OCI-LY3 (cell line): ENCODE measurements around the gene CT47C1.

Source experiments
- H2AFZ ChIP-seq: fragments of 200-600, 300-600 bp; shearing (Covaris generic); 2 replicates; pipeline ENCODE4 v1.6.0; 2014; ENCODE audit warnings: antibody characterized with exemption, low read depth, low read length
- H3K27ac ChIP-seq: fragments of 200-600, 300-600 bp; sonication (generic); 2 replicates; pipeline ENCODE4 v1.5.1; 2014; ENCODE audit warnings: mild to moderate bottlenecking, low read length, moderate library complexity, mixed read lengths
- H3K27me3 ChIP-seq: fragments of 200-600, 300-600 bp; sonication (generic); 2 replicates; pipeline ENCODE4 v1.6.1; 2014; ENCODE audit warnings: low read depth, low read length, mixed read lengths
- H3K36me3 ChIP-seq: fragments of 200-600, 300-600 bp; sonication (generic); replicated peaks from 2 replicates; pipeline ENCODE3; 2014; ENCODE audit warnings: low read depth, low read length, mixed read lengths
- H3K4me1 ChIP-seq: fragments of 300-600, 200-600 bp; sonication (generic); 2 replicates; pipeline ENCODE4 v1.6.1; 2014; ENCODE audit warnings: low read length, mixed read lengths
- H3K4me2 ChIP-seq: fragments of 200-600, 300-600 bp; sonication (generic); 2 replicates; pipeline ENCODE4 v1.6.1; 2014; ENCODE audit warnings: low read length, mixed read lengths
- H3K4me3 ChIP-seq: fragments of 300-600, 200-600 bp; sonication (generic); 2 replicates; pipeline ENCODE4 v1.5.1; 2014; ENCODE audit warnings: antibody characterized with exemption, mild to moderate bottlenecking, low read length, moderate library complexity
- H3K79me2 ChIP-seq: fragments of 300-600, 200-600 bp; shearing (Covaris generic); 2 replicates; pipeline ENCODE4 v1.6.1; 2014; ENCODE audit warnings: mild to moderate bottlenecking, low read length, mixed read lengths
- H3K9ac ChIP-seq: fragments of 300-600, 200-600 bp; shearing (Covaris generic); 2 replicates; pipeline ENCODE4 v1.6.0; 2014; ENCODE audit warnings: mild to moderate bottlenecking, low read length, moderate library complexity
- H3K9me3 ChIP-seq: fragments of 200-600, 300-600 bp; shearing (Covaris generic); 2 replicates; pipeline ENCODE4 v1.6.1; 2014; ENCODE audit warnings: low read length, mixed read lengths; ENCODE audit not compliant: insufficient read depth
- H4K20me1 ChIP-seq: fragments of 200-600, 300-600 bp; sonication (generic); 2 replicates; pipeline ENCODE4 v1.6.1; 2016; ENCODE audit warnings: low read length, mixed read lengths; ENCODE audit not compliant: insufficient read depth
- EZH2phosphoT487 ChIP-seq: fragments of 200-600 bp; shearing (Covaris generic); IDR thresholded peaks from 2 replicates; pipeline ENCODE4 v1.6.1; 2018; ENCODE audit warnings: antibody characterized with exemption, mixed run types, low read depth
- TF ChIP-seq, protein P1 (sequence below): fragments of 200-600, 300-600 bp; sonication (generic); IDR thresholded peaks from 2 replicates; pipeline ENCODE4 v1.5.1; 2014; ENCODE audit warnings: antibody characterized with exemption, low read length, low read depth

Gene CT47C1

GRCh38 chrX:119118780-119119395 lies 46.1 kb downstream of the CT47C1 start:
- Histone ChIP-seq H3K4me1 (no peaks in the 10 kb centered on the region), H3K27me3 (peaks cover 14% of the 10 kb centered on the region), H4K20me1 (no peaks in the 10 kb centered on the region), H2AFZ (no peak overlapping the region), H3K9me3 (no peaks in the 10 kb centered on the region), H3K36me3 (no peaks in the 10 kb centered on the region), H3K4me3 (no peak overlapping the region), H3K27ac (no peak overlapping the region), H3K9ac (no peak overlapping the region), H3K4me2 (no peak overlapping the region), H3K79me2 (no peaks in the 10 kb centered on the region)
- TF ChIP-seq EZH2phosphoT487, result no peak
- TF ChIP-seq, protein P1, sequence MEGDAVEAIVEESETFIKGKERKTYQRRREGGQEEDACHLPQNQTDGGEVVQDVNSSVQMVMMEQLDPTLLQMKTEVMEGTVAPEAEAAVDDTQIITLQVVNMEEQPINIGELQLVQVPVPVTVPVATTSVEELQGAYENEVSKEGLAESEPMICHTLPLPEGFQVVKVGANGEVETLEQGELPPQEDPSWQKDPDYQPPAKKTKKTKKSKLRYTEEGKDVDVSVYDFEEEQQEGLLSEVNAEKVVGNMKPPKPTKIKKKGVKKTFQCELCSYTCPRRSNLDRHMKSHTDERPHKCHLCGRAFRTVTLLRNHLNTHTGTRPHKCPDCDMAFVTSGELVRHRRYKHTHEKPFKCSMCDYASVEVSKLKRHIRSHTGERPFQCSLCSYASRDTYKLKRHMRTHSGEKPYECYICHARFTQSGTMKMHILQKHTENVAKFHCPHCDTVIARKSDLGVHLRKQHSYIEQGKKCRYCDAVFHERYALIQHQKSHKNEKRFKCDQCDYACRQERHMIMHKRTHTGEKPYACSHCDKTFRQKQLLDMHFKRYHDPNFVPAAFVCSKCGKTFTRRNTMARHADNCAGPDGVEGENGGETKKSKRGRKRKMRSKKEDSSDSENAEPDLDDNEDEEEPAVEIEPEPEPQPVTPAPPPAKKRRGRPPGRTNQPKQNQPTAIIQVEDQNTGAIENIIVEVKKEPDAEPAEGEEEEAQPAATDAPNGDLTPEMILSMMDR, result peak; percentile 71

GRCh38 chrX:119121341-119121740 lies 48.5 kb downstream of the CT47C1 start:
- Histone ChIP-seq H4K20me1 (no peaks in the 10 kb centered on the region), H3K4me1 (no peaks in the 10 kb centered on the region), H3K4me3 (no peak overlapping the region), H3K4me2 (no peak overlapping the region), H3K27ac (no peak overlapping the region), H3K27me3 (peaks cover 7% of the 10 kb centered on the region), H2AFZ (no peak overlapping the region), H3K79me2 (no peaks in the 10 kb centered on the region), H3K9me3 (no peaks in the 10 kb centered on the region), H3K36me3 (no peaks in the 10 kb centered on the region), H3K9ac (no peak overlapping the region)
- no peak for TF ChIP-seq EZH2phosphoT487
- TF ChIP-seq, protein P1, result no peak
